ENCODE results near the gene RALGAPB.

RALGAPB gene

GRCh38 chr20:38551056-38551626 lies 78.5 kb downstream of the RALGAPB start:
- DNase-seq: no peak

- no peak for DNase-seq
Observed at GRCh38 chr20:38554986-38555385, 82.3 kb downstream of the RALGAPB start.

GRCh38 chr20:38555395-38555794 lies 82.8 kb downstream of the RALGAPB start:
- DNase-seq: no peak

GRCh38 chr20:38557174-38557573 lies 84.5 kb downstream of the RALGAPB start:
- DNase-seq: no peak

GRCh38 chr20:38558596-38559360 lies 86.1 kb downstream of the RALGAPB start:
- DNase-seq: no peak

- DNase-seq: no peak
Observed at GRCh38 chr20:38559764-38560163, 87.1 kb downstream of the RALGAPB start.

GRCh38 chr20:38563802-38564431 lies 91.3 kb downstream of the RALGAPB start:
- no peak for DNase-seq

GRCh38 chr20:38564680-38565079 lies 92.0 kb downstream of the RALGAPB start:
- DNase-seq: no peak

- DNase-seq: no peak
Observed at GRCh38 chr20:38566036-38566598, 93.5 kb downstream of the RALGAPB start.

- no peak for DNase-seq
Observed at GRCh38 chr20:38569747-38570525, 97.3 kb downstream of the RALGAPB start.

- no peak for DNase-seq
Observed at GRCh38 chr20:38573413-38573812, 100.8 kb downstream of the RALGAPB start.

- DNase-seq: no peak
Observed at GRCh38 chr20:38579219-38579910, 106.7 kb downstream of the RALGAPB start.

- no peak for DNase-seq
Observed at GRCh38 chr20:38579921-38580320, 107.3 kb downstream of the RALGAPB start.

- no peak for DNase-seq
Observed at GRCh38 chr20:38581013-38581412, 108.4 kb downstream of the RALGAPB start, which contains the start of gene ADIG. ADIG (plus strand) TSS chr20:38581197; CDS start chr20:38581251, 54 bp downstream.

GRCh38 chr20:38581830-38582358 lies 109.3 kb downstream of the RALGAPB start:
- no peak for DNase-seq

GRCh38 chr20:38583306-38583705 lies 110.7 kb downstream of the RALGAPB start:
- no peak for DNase-seq

GRCh38 chr20:38584099-38584763 lies 111.6 kb downstream of the RALGAPB start:
- no peak for DNase-seq

GRCh38 chr20:38585404-38586180 lies 112.9 kb downstream of the RALGAPB start:
- DNase-seq: no peak

- no peak for DNase-seq
Observed at GRCh38 chr20:38586181-38586525, 113.5 kb downstream of the RALGAPB start.

GRCh38 chr20:38588303-38588702 lies 115.7 kb downstream of the RALGAPB start:
- DNase-seq: no peak

GRCh38 chr20:38589351-38589750 lies 116.7 kb downstream of the RALGAPB start:
- no peak for DNase-seq
